Suprapubic skin (tissue), 4 donors: ENCODE results near the gene SMAD7. TPM values are rescaled to one million over a fixed set of nuclear protein-coding genes. Genes with fewer than 3 reads are reported as not detected.

Source experiments
- DNase-seq, 2 donors: peaks; one replicate each; pipeline ENCODE4 v3.0.0-alpha.2; 2019; ENCODE audit warnings: low spot score in 2 of 2
- H3K27ac ChIP-seq: fragments of 200-600 bp; sonication (generic); one replicate; pipeline ENCODE4 v1.5.1; 2019
- H3K27me3 ChIP-seq: fragments of 200-600 bp; sonication (generic); one replicate; pipeline ENCODE4 v1.5.1; 2019
- H3K36me3 ChIP-seq: fragments of 200-600 bp; sonication (generic); one replicate; pipeline ENCODE4 v1.5.1; 2019
- H3K4me1 ChIP-seq: fragments of 200-600 bp; sonication (generic); one replicate; pipeline ENCODE4 v1.5.1; 2019
- H3K4me3 ChIP-seq: fragments of 200-600 bp; sonication (generic); one replicate; pipeline ENCODE4 v1.5.1; 2019; ENCODE audit warnings: mild to moderate bottlenecking
- H3K9me3 ChIP-seq: fragments of 200-600 bp; sonication (generic); one replicate; pipeline ENCODE4 v1.5.1; 2019
- EP300 ChIP-seq: sonication (generic); formaldehyde crosslinking; IDR thresholded peaks from one replicate; pipeline ENCODE4 v1.6.1; 2017; ENCODE audit warnings: antibody characterized with exemption
- POLR2A ChIP-seq, 2 donors: fragments of 450-650 bp; IDR thresholded peaks; one replicate each; pipeline ENCODE4 v1.6.1; 2017; ENCODE audit warnings: antibody characterized with exemption in 2 of 2, mild to moderate bottlenecking in 2 of 2, moderate library complexity in 2 of 2
- POLR2AphosphoS5 ChIP-seq, 3 donors: sonication (generic); formaldehyde crosslinking; IDR thresholded peaks; one replicate each; pipeline ENCODE4 v1.6.1; 2017; ENCODE audit warnings: antibody characterized with exemption in 3 of 3
- WGBS: methylation state at CpG from one replicate; pipeline ENCODE4 v1.1.5; 2018; 5-methylcytosine and 5-hydroxymethylcytosine counted together
- total RNA-seq, 4 donors: library from RNA; depleted of rRNA; stranded (reverse); fragments of >200 nt; gene quantifications; one replicate each; pipeline ENCODE4 v1.1.0, GENCODE V29; 2016
- TF ChIP-seq, protein P1 (sequence below), 2 donors: fragments of 200-600 bp in 1 of 2; fragments of 450-650 bp in 1 of 2; sonication (generic) in 1 of 2; IDR thresholded peaks; one replicate each; pipeline ENCODE4 v1.5.1; 2016 to 2019; ENCODE audit warnings: antibody characterized with exemption in 2 of 2, mild to moderate bottlenecking in 1 of 2, moderate library complexity in 1 of 2

SMAD7 gene
- total RNA-seq, 4 donors from 2014 or later: 19.7 to 41.6 (median 27.8) TPM

DNA sequence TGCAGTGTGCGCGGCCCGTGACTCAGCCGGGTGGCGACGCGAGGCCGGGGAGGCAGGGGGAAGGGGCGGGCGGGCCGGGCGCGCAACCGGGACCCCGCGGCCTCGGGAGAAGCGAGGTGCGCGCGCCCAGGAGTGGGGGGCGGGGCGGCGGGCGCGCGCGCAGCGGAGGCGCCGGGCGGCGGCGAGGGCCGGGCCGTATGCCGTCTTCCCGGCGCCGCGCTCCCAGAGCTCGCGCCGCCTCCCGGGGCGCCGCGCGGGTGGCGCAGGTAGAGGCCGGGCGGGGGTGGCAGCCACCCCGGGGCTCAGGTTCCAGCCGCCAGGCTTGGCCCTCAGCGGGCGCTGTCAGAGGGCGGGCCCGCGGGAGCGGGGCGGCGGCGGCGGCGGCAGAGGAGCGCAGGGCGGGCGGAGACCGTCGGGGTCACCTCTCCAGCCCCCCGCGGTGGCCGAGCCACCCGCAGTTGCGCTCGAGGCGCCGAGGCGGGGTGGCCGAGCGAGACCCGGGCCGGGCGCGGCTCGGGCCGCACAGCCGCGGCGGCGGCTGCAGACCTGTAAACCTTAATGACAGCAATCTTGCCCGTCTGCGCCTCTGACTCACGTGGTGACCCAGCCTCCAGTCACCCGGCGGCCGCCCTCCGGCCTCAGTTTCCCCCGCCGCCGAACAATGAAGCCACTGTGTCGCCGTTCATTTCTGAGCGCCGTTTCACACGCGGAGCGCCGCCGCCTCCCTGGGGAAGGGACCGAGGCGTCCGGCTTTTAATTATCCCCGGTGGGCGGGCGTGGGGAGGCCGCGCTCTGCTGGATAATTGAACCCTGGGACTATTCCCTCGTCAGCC lies 25.3 kb upstream of the SMAD7 start:
- 3% methylated on average over 33 of the region's 119 CpGs for WGBS
- Histone ChIP-seq H3K27me3 (no peaks in the 10 kb centered on the region), H3K4me1 (peaks cover 24% of the 10 kb centered on the region), H3K4me3 (peak overlapping the region; percentile 80), H3K36me3 (no peaks in the 10 kb centered on the region), H3K9me3 (no peaks in the 10 kb centered on the region), H3K27ac (peak overlapping the region; percentile 88)
- no peak for DNase-seq
- peak in 1 of 2 donors; percentile 25 for TF ChIP-seq POLR2A (IDR thresholded peaks at IDR 0.05)
- no peak for TF ChIP-seq EP300
- no peak for TF ChIP-seq POLR2AphosphoS5 (IDR thresholded peaks at IDR 0.05)
- TF ChIP-seq, protein P1, sequence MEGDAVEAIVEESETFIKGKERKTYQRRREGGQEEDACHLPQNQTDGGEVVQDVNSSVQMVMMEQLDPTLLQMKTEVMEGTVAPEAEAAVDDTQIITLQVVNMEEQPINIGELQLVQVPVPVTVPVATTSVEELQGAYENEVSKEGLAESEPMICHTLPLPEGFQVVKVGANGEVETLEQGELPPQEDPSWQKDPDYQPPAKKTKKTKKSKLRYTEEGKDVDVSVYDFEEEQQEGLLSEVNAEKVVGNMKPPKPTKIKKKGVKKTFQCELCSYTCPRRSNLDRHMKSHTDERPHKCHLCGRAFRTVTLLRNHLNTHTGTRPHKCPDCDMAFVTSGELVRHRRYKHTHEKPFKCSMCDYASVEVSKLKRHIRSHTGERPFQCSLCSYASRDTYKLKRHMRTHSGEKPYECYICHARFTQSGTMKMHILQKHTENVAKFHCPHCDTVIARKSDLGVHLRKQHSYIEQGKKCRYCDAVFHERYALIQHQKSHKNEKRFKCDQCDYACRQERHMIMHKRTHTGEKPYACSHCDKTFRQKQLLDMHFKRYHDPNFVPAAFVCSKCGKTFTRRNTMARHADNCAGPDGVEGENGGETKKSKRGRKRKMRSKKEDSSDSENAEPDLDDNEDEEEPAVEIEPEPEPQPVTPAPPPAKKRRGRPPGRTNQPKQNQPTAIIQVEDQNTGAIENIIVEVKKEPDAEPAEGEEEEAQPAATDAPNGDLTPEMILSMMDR (IDR thresholded peaks at IDR 0.05): no peak

DNA sequence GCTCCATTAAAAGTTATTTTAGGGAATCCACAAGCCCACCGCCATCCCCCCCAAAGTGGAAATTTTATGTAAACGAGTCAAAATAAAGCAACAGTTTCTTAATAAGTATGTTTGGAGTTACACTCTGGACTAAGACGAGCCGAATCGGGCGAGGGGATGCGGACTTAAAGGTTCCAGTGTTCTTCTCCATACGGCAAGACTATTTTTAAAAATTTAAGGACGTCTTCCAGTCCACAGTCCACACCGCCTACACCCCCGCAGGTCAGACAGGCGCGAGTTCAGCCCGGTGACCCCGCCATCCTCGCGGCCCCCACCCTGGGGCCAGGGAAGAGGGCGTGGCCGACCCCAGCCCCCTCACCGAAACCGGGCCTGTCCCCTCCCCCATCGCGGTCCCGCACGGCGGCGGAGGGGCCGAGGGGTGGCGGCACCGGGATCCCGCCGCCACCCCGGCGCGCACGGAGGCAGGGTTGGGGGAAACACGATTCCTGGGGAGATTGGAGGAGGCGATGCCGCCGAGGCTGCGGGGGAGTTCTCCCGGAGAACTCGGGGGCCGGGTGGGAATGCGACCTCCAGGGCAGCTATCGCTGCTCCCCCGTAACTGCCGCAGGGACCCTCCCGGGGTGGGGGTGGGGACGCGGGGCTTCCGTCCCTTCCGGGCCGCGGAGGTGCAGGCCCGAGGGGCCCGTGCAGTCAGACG lies 24.5 kb upstream of the SMAD7 start:
- no peak for DNase-seq
- H3K4me3 ChIP-seq: peak overlapping the region; percentile 80
- TF ChIP-seq POLR2AphosphoS5 (IDR thresholded peaks at IDR 0.05): no peak
- TF ChIP-seq, protein P1 (IDR thresholded peaks at IDR 0.05): no peak
- no peak for TF ChIP-seq EP300
- no peak for TF ChIP-seq POLR2A (IDR thresholded peaks at IDR 0.05)

DNA sequence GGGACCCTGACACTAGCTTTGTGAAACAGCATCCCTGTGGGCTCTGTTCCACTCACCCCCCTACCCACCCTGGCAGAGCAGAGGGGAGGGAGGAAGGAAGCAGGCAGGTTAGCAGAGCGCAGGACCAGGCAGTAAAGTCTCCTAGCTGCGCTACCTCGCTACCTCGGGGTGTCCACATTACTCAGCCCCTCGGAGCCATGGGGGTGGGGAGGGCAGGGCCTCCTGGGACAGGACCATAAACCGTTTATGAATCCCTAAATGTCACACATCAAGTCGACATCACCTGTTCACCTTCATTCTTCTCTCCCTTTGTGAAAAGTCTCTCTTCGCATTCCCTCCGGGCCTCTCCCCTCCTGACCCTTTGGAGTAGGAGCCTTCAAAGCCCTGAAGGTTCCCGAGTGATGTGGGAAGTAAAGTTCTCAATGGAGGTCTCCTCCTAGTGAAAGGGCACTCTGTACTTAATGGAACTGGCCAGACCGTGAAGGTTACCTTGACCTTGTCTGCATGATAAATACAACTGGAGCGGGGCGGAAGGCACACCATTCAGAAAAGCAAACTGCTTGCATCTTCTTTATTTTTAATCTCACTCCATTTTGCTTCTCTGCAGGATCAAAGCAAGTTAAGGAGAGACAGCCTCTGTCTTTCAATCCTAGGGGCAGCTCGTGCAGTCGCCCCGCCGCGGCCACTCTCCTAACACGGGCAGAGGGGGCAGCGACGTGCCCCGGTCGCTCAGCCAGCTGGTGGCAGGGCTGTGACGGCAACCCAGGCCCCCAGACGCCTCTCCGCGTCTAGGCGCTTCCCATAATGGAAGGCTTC lies 23.7 kb upstream of the SMAD7 start:
- no peak for TF ChIP-seq EP300
- no peak for TF ChIP-seq POLR2AphosphoS5 (IDR thresholded peaks at IDR 0.05)
- TF ChIP-seq, protein P1 (IDR thresholded peaks at IDR 0.05): no peak
- no peak for TF ChIP-seq POLR2A (IDR thresholded peaks at IDR 0.05)
- Histone ChIP-seq H3K4me1 (peaks cover 24% of the 10 kb centered on the region), H3K27me3 (no peaks in the 10 kb centered on the region), H3K36me3 (no peaks in the 10 kb centered on the region), H3K9me3 (no peaks in the 10 kb centered on the region), H3K27ac (peak overlapping the region; percentile 88), H3K4me3 (peak overlapping the region; percentile 80)
- no peak for DNase-seq
- WGBS: 72% methylated on average over 27 of the region's 28 CpGs

More for the DNA sequence above, 24.5 kb upstream of the SMAD7 start:
- no peaks in the 10 kb centered on the region for H3K27me3 ChIP-seq
- peaks cover 24% of the 10 kb centered on the region for H3K4me1 ChIP-seq
- WGBS: 19% methylated on average over 12 of the region's 58 CpGs
- no peaks in the 10 kb centered on the region for H3K36me3 ChIP-seq
- H3K9me3 ChIP-seq: no peaks in the 10 kb centered on the region
- peak overlapping the region; percentile 88 for H3K27ac ChIP-seq

DNA sequence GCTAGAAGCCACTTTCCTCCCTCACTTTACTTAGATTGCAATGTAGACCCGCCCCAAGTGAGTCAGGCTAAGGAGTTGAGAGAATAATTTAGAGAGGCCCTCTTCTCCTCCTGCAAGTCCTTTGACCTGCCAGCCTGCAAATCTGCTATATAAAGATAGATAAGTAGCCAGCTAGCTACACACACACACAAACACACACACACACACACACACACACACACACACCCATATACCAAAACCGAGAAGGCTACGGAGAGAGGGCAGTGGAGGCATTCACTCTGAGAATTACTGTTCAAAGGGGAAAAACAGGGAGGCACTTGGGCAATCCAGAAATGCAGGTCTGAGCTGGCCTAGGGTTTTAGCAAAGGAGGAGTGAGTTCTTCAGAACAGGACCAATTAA lies 23.0 kb upstream of the SMAD7 start:
- DNase-seq: no peak
- Histone ChIP-seq H3K9me3 (no peaks in the 10 kb centered on the region), H3K27ac (peak overlapping the region; percentile 88), H3K27me3 (no peaks in the 10 kb centered on the region), H3K4me1 (peaks cover 24% of the 10 kb centered on the region), H3K36me3 (no peaks in the 10 kb centered on the region), H3K4me3 (no peak overlapping the region)
- WGBS: 61% methylated on average over 3 of the region's 3 CpGs
- TF ChIP-seq, protein P1 (IDR thresholded peaks at IDR 0.05): no peak
- TF ChIP-seq POLR2AphosphoS5 (IDR thresholded peaks at IDR 0.05) (no peak), EP300 (no peak), POLR2A (IDR thresholded peaks at IDR 0.05) (no peak)
